GM12801 (cell line): ENCODE results near the gene ACAA1.

Experiments
- CTCF ChIP-seq: IDR thresholded peaks from one replicate; pipeline ENCODE4 v1.5.1; 2011; ENCODE audit warnings: control low read depth; ENCODE audit not compliant: insufficient read length; ENCODE audit errors: extremely low read depth

Gene ACAA1

GRCh38 chr3:38157595-38157994 lies 20.7 kb upstream of the ACAA1 start:
- TF ChIP-seq CTCF = no peak

GRCh38 chr3:38157117-38157516 lies 20.2 kb upstream of the ACAA1 start:
- TF ChIP-seq CTCF = no peak

GRCh38 chr3:38155825-38156224 lies 18.9 kb upstream of the ACAA1 start:
- TF ChIP-seq CTCF = no peak

- TF ChIP-seq CTCF = no peak
Observed at GRCh38 chr3:38154625-38155255, 17.8 kb upstream of the ACAA1 start.

GRCh38 chr3:38154033-38154494 lies 17.1 kb upstream of the ACAA1 start:
- no peak for TF ChIP-seq CTCF

- no peak for TF ChIP-seq CTCF
Observed at GRCh38 chr3:38153221-38153620, 16.3 kb upstream of the ACAA1 start.

- no peak for TF ChIP-seq CTCF
Observed at GRCh38 chr3:38152609-38153008, 15.7 kb upstream of the ACAA1 start.

- TF ChIP-seq CTCF = no peak
Observed at GRCh38 chr3:38151667-38152265, 14.8 kb upstream of the ACAA1 start.
